GM18868 (cell line): ENCODE data around the gene TOR1AIP2.
"Not testable (repeated sequence)": the region's sequence is repeated elsewhere in the genome, so short reads cannot be mapped to it uniquely, and the experiment has no call there.

ENCODE experiments used
- ATAC-seq: cut with Tn5 transposase; IDR thresholded peaks from one replicate; pipeline ENCODE4 v1.9.1; 2021; ENCODE audit warnings: mild to moderate bottlenecking, moderate library complexity; ENCODE audit not compliant: unreplicated experiment

Gene TOR1AIP2

GRCh38 chr1:179808503-179808902 lies 69.1 kb downstream of the TOR1AIP2 start:
- no peak for ATAC-seq

GRCh38 chr1:179807691-179808485 lies 69.7 kb downstream of the TOR1AIP2 start:
- ATAC-seq: no peak

DNA sequence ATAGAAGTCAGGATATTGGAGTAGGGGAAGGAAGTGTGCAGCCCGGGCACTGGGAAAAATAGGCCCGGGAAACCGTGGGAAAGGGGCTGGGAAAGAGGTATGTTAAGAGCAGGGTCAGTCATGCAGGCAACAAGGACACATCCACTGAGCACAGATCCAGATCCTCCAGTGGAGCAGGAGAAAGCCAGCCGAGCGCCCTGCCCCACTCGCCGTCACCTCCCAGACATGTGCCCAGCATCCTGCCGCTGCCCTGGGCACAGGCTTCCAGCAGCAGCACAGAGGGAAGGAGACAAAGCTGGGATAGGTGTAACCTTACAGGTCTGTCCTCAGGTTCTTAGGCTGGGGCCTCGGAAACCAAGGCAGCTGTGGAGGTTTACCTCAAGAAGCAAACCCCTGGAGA lies 70.3 kb downstream of the TOR1AIP2 start:
- no peak for ATAC-seq

DNA sequence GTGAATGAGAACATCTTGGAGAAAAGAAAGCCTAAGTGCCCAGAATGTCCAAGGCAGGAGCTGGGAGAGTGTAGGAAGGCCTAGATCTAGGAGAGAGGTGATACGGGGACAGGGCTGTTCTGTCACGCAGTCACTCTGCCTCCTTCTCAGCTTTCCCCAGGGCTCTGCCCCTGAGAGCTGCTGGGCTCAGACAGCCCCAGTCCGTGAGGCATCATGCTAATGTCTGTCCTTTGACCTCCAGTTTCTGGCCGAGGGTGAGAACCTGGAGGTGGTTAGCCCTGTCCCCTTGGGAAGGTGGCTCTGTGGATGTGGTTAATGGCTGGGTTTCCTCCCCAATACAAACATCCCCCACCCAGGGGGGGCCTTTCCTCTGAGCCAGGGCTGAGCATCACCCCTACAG lies 71.3 kb downstream of the TOR1AIP2 start:
- ATAC-seq: no peak

- no peak for ATAC-seq
These were observed 72.1 kb downstream of the TOR1AIP2 start for GRCh38 chr1:179805291-179806195.

DNA sequence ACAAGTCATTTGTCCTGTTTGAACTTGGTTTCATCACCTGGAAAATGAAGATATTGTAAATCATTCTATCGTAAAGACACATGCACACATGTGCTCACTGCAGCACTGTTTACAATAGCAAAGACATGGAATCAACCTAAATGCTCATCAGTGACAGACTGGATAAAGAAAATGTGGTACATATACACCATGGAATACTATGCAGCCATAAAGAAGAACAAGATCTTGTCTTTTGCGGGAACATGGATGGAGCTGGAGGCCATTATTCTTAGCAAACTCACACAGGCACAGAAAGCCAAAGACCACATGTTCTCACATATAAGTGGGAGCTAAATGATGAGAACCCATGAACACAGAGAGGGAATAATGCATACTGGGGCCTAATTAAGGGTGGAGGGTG lies 73.2 kb downstream of the TOR1AIP2 start:
- ATAC-seq: not testable (repeated sequence)

GRCh38 chr1:179803918-179804317 lies 73.7 kb downstream of the TOR1AIP2 start:
- ATAC-seq: no peak

GRCh38 chr1:179803104-179803503 lies 74.5 kb downstream of the TOR1AIP2 start:
- ATAC-seq: no peak

GRCh38 chr1:179800481-179800880 lies 77.1 kb downstream of the TOR1AIP2 start:
- no peak for ATAC-seq

DNA sequence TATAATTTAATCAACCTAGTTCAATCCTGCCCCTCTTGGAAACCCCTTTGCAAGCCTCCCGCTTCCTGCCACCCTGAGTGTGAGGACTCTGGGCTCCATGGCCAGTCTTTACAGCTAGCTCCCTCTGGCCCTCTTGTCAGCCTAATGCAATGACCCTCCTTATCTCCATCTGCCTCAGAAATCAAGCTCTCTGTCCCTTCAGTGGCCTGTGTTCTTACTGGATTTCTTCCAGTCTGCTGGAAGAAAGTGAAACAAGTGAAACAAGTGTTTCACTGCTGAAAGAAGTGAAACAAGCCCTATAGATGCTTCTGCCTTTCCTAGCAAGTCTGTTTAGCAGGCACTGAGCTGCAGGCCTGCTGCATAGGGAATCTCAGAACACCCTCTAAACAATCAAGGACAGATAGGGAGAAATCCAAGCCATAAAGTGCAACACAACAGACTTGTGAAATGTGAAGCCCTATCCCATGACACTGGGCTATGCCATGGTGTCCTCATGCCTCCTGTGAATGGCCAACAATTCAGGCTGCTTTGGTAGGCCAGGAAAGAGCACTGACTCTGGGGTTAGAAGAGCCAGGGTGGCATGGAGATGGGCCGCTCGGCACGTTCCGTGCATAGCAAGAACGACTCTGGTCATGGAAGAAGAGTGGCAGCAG lies 78.6 kb downstream of the TOR1AIP2 start:
- ATAC-seq: no peak

- ATAC-seq: peak; percentile 44
These were observed 79.3 kb downstream of the TOR1AIP2 start for GRCh38 chr1:179798213-179798863.

DNA sequence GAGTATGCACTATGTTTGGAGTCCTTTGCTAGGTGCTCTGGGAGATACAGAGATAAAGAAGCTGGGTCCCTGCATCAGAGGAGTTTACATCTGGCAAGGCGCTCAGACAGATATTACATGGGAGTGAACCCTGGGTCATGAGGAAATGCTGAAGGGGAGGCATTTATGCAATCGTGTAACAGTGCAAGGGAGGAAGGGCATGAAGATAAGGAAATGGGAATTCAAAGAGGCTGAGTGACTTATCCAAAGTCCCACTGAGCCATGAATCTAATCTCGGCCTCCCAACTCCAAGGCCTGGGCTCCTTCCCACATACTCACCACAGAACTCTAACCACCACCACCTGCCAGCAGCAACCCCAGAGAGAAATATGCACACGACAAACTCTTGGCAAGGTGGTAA lies 82.9 kb downstream of the TOR1AIP2 start:
- ATAC-seq: no peak

GRCh38 chr1:179794146-179794545 lies 83.5 kb downstream of the TOR1AIP2 start:
- ATAC-seq: no peak

DNA sequence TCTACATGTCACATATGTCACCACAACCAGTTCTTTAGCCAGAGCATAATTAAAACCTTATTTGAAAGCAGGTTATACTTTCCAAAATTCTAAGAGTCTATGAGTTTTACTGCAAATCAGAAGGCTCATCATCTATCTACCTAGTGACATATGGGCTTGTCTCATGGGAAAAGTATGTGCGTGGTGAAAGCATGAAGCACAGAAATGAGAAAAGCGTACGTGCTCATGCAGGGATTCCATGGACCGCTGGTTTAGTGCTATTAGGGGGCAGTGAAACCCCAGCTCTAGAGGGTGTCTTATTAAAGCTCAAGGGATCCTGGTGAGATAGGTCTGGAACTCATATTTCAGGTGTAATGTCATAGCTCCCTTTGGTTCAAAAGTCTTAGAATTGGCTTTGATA lies 84.3 kb downstream of the TOR1AIP2 start:
- no peak for ATAC-seq
